ENCODE measurements around the gene SCAMP2. TPM values are rescaled to one million over a fixed set of nuclear protein-coding genes. Genes with fewer than 3 reads are reported as not detected.

The SCAMP2 gene
- total RNA-seq, 4 donors from 2014 or later = 51.1 to 82.7 (median 64.4) TPM

- TF ChIP-seq CTCF (IDR thresholded peaks at IDR 0.05; ENCODE audit: low read depth) = no peak
These were observed 50.9 kb downstream of the SCAMP2 start for GRCh38 chr15:74822233-74822632.

GRCh38 chr15:74821790-74822158 lies 51.4 kb downstream of the SCAMP2 start:
- TF ChIP-seq CTCF (IDR thresholded peaks at IDR 0.05; ENCODE audit: low read depth) = no peak

GRCh38 chr15:74821091-74821789 lies 51.9 kb downstream of the SCAMP2 start:
- no peak for TF ChIP-seq CTCF (IDR thresholded peaks at IDR 0.05; ENCODE audit: low read depth)

GRCh38 chr15:74820056-74820455 lies 53.1 kb downstream of the SCAMP2 start:
- TF ChIP-seq CTCF (IDR thresholded peaks at IDR 0.05; ENCODE audit: low read depth) = no peak

- no peak for TF ChIP-seq CTCF (IDR thresholded peaks at IDR 0.05; ENCODE audit: low read depth)
These were observed 55.8 kb downstream of the SCAMP2 start for GRCh38 chr15:74817370-74817737.

GRCh38 chr15:74816624-74817369 lies 56.4 kb downstream of the SCAMP2 start:
- no peak for TF ChIP-seq CTCF (IDR thresholded peaks at IDR 0.05; ENCODE audit: low read depth)

GRCh38 chr15:74815961-74816360 lies 57.2 kb downstream of the SCAMP2 start:
- no peak for TF ChIP-seq CTCF (IDR thresholded peaks at IDR 0.05; ENCODE audit: low read depth)

Measured in subcutaneous adipose tissue (tissue), 4 donors.